ENCODE measurements around the gene CPZ.

GRCh38 chr4:8545439-8545765 is 47.2 kb upstream of the CPZ start:
- TF ChIP-seq CTCF (IDR thresholded peaks at IDR 0.05), result no peak
- TF ChIP-seq EZH2 (IDR thresholded peaks at IDR 0.05; ENCODE audit: borderline replicate concordance, insufficient read depth, low read depth, low read length, poor library complexity, severe bottlenecking), result no peak
